Measurements from ENCODE around the gene CDK11A. TPM values are rescaled to one million over a fixed set of nuclear protein-coding genes. Genes with fewer than 3 reads are reported as not detected.
A peak's percentile ranks its signal among the peaks of the same experiment; 100 is the strongest.
"Not testable (repeated sequence)": the region's sequence is repeated elsewhere in the genome, so short reads cannot be mapped to it uniquely, and the experiment has no call there.

CDK11A gene
- polyA plus RNA-seq, 1 donor from 2014 or later, result 20.7 TPM

GRCh38 chr1:1707241-1707640, 16.9 kb downstream of the CDK11A start:
- not testable (repeated sequence) for H3K4me3 Mint-ChIP-seq, H3K27ac Mint-ChIP-seq, H3K4me1 Mint-ChIP-seq, H3K27me3 Mint-ChIP-seq, H3K36me3 Mint-ChIP-seq, H3K9me3 Mint-ChIP-seq

- not testable (repeated sequence) for H3K27ac Mint-ChIP-seq, H3K27me3 Mint-ChIP-seq, H3K4me1 Mint-ChIP-seq, H3K4me3 Mint-ChIP-seq, H3K36me3 Mint-ChIP-seq, H3K9me3 Mint-ChIP-seq
Observed at GRCh38 chr1:1705623-1706022, 18.5 kb downstream of the CDK11A start.

GRCh38 chr1:1704284-1704957, 19.7 kb downstream of the CDK11A start:
- not testable (repeated sequence) for H3K36me3 Mint-ChIP-seq, H3K4me1 Mint-ChIP-seq, H3K4me3 Mint-ChIP-seq, H3K9me3 Mint-ChIP-seq, H3K27me3 Mint-ChIP-seq, H3K27ac Mint-ChIP-seq

GRCh38 chr1:1703796-1704195, 20.4 kb downstream of the CDK11A start:
- no peak overlapping the region for H3K4me3 Mint-ChIP-seq
- H3K27me3 Mint-ChIP-seq, result peaks cover 2% of the 10 kb centered on the region
- no peaks in the 10 kb centered on the region for H3K36me3 Mint-ChIP-seq
- H3K27ac Mint-ChIP-seq, result peak overlapping the region in 1 of 3 donors; percentile 23
- no peaks in the 10 kb centered on the region for H3K4me1 Mint-ChIP-seq
- no peaks in the 10 kb centered on the region for H3K9me3 Mint-ChIP-seq

- not testable (repeated sequence) for H3K4me3 Mint-ChIP-seq, H3K27ac Mint-ChIP-seq, H3K4me1 Mint-ChIP-seq, H3K27me3 Mint-ChIP-seq, H3K36me3 Mint-ChIP-seq, H3K9me3 Mint-ChIP-seq
Observed at GRCh38 chr1:1702506-1702905, 21.7 kb downstream of the CDK11A start.

GRCh38 chr1:1700557-1700956, 23.6 kb downstream of the CDK11A start:
- not testable (repeated sequence) for H3K4me1 Mint-ChIP-seq, H3K36me3 Mint-ChIP-seq, H3K27me3 Mint-ChIP-seq, H3K4me3 Mint-ChIP-seq, H3K27ac Mint-ChIP-seq, H3K9me3 Mint-ChIP-seq

GRCh38 chr1:1700067-1700466, 24.1 kb downstream of the CDK11A start:
- not testable (repeated sequence) for H3K27me3 Mint-ChIP-seq, H3K4me1 Mint-ChIP-seq, H3K4me3 Mint-ChIP-seq, H3K9me3 Mint-ChIP-seq, H3K36me3 Mint-ChIP-seq, H3K27ac Mint-ChIP-seq

GRCh38 chr1:1699061-1699460, 25.1 kb downstream of the CDK11A start:
- H3K4me1 Mint-ChIP-seq, H3K27ac Mint-ChIP-seq, H3K9me3 Mint-ChIP-seq, H3K27me3 Mint-ChIP-seq, H3K4me3 Mint-ChIP-seq, H3K36me3 Mint-ChIP-seq: not testable (repeated sequence)

- H3K27me3 Mint-ChIP-seq, H3K36me3 Mint-ChIP-seq, H3K9me3 Mint-ChIP-seq, H3K4me1 Mint-ChIP-seq, H3K27ac Mint-ChIP-seq, H3K4me3 Mint-ChIP-seq: not testable (repeated sequence)
Observed at GRCh38 chr1:1697358-1698183, 26.6 kb downstream of the CDK11A start.

- Mint-ChIP-seq H3K4me3 (peak overlapping the region in 1 of 4 donors; percentile 69), H3K27ac (peak overlapping the region in 1 of 3 donors; percentile 42)
- not testable (repeated sequence) for H3K9me3 Mint-ChIP-seq, H3K4me1 Mint-ChIP-seq, H3K27me3 Mint-ChIP-seq, H3K36me3 Mint-ChIP-seq
Observed at GRCh38 chr1:1696431-1697357, 27.5 kb downstream of the CDK11A start.

GRCh38 chr1:1692714-1693647, 31.2 kb downstream of the CDK11A start, which contains the start of gene SLC35E2B:
SLC35E2B (minus strand) TSS chr1:1692795; CDS start chr1:1676699, 16,096 bp downstream.
- Mint-ChIP-seq H3K4me3 (peak within 1 kb of the TSS; percentile 81 to 89 (median 86)), H3K27ac (peak within 1 kb of the TSS; percentile 47 to 92 (median 91))
- H3K36me3 Mint-ChIP-seq, H3K9me3 Mint-ChIP-seq, H3K4me1 Mint-ChIP-seq, H3K27me3 Mint-ChIP-seq: not testable (repeated sequence)

- peak overlapping the region; percentile 73 to 89 (median 84) for H3K4me3 Mint-ChIP-seq
- H3K4me1 Mint-ChIP-seq, result peaks cover 1 to 12% (median 4%) of the 10 kb centered on the region in 3 donors
- H3K27me3 Mint-ChIP-seq, H3K36me3 Mint-ChIP-seq, H3K9me3 Mint-ChIP-seq: not testable (repeated sequence)
- H3K27ac Mint-ChIP-seq, result peak overlapping the region; percentile 47 to 92 (median 91)
Observed at GRCh38 chr1:1692324-1692713, 31.8 kb downstream of the CDK11A start.

GRCh38 chr1:1691443-1691842, 32.7 kb downstream of the CDK11A start:
- not testable (repeated sequence) for H3K27ac Mint-ChIP-seq, H3K9me3 Mint-ChIP-seq, H3K36me3 Mint-ChIP-seq, H3K27me3 Mint-ChIP-seq, H3K4me3 Mint-ChIP-seq
- H3K4me1 Mint-ChIP-seq, result peaks cover 1 to 12% (median 4%) of the 10 kb centered on the region in 3 donors

GRCh38 chr1:1689526-1689925, 34.6 kb downstream of the CDK11A start:
- H3K9me3 Mint-ChIP-seq, H3K36me3 Mint-ChIP-seq, H3K27me3 Mint-ChIP-seq: not testable (repeated sequence)
- peaks cover 1 to 14% (median 4%) of the 10 kb centered on the region in 3 donors for H3K4me1 Mint-ChIP-seq
- H3K4me3 Mint-ChIP-seq, result peak overlapping the region in 3 of 4 donors; percentile 68 to 85 (median 81)
- H3K27ac Mint-ChIP-seq, result peak overlapping the region in 2 of 3 donors; percentile 83 to 86

Measured in IgD-negative memory B cell (primary cell).